Prostate gland (tissue), 2 donors: Measurements from ENCODE around the gene LRP3.

ENCODE experiments used
- CTCF ChIP-seq, 4 experiments: fragments of 200-600 bp in 2 of 4; fragments of 450-650 bp in 2 of 4; sonication (generic) in 2 of 4; IDR thresholded peaks; 1 replicate in 3 of 4; 2 replicates in 1 of 4; pipeline ENCODE4 v1.5.1; 2016 to 2019; ENCODE audit warnings: antibody characterized with exemption in 4 of 4, mild to moderate bottlenecking in 2 of 4, moderate library complexity in 2 of 4
- POLR2A ChIP-seq: fragments of 450-650 bp; IDR thresholded peaks from one replicate; pipeline ENCODE4 v1.6.1; 2016; ENCODE audit warnings: antibody characterized with exemption, mild to moderate bottlenecking

- TF ChIP-seq CTCF (IDR thresholded peaks at IDR 0.05) (no peak), POLR2A (no peak)
Observed at GRCh38 chr19:33241091-33241529, 47.0 kb downstream of the LRP3 start.
